HCEC 1CT (cell line): ENCODE measurements around the gene PRKAA2.

Experiments used
- DNase-seq: peaks from one replicate; pipeline ENCODE4 v3.0.0-alpha.2; 2017

Gene PRKAA2

GRCh38 chr1:56655991-56656613 lies 11.0 kb downstream of the PRKAA2 start:
- no peak for DNase-seq

GRCh38 chr1:56658254-56658653 lies 13.1 kb downstream of the PRKAA2 start:
- DNase-seq: no peak

GRCh38 chr1:56660293-56660692 lies 15.2 kb downstream of the PRKAA2 start:
- no peak for DNase-seq

GRCh38 chr1:56663846-56664245 lies 18.7 kb downstream of the PRKAA2 start:
- DNase-seq: no peak

GRCh38 chr1:56665384-56665783 lies 20.3 kb downstream of the PRKAA2 start:
- no peak for DNase-seq

GRCh38 chr1:56666112-56666608 lies 21.0 kb downstream of the PRKAA2 start:
- no peak for DNase-seq

GRCh38 chr1:56670350-56670749 lies 25.2 kb downstream of the PRKAA2 start:
- DNase-seq: no peak

- no peak for DNase-seq
These were observed 26.0 kb downstream of the PRKAA2 start for GRCh38 chr1:56671085-56671484.

GRCh38 chr1:56671542-56671941 lies 26.4 kb downstream of the PRKAA2 start:
- DNase-seq: no peak

GRCh38 chr1:56672579-56672978 lies 27.5 kb downstream of the PRKAA2 start:
- DNase-seq: no peak

GRCh38 chr1:56675763-56676162 lies 30.6 kb downstream of the PRKAA2 start:
- no peak for DNase-seq

- peak; percentile 95 for DNase-seq
These were observed 31.5 kb downstream of the PRKAA2 start for GRCh38 chr1:56676571-56677035.

GRCh38 chr1:56683569-56683968 lies 38.5 kb downstream of the PRKAA2 start:
- no peak for DNase-seq

GRCh38 chr1:56686169-56686568 lies 41.1 kb downstream of the PRKAA2 start:
- DNase-seq: peak; percentile 42

- DNase-seq: peak; percentile 80
These were observed 43.5 kb downstream of the PRKAA2 start for GRCh38 chr1:56688522-56689026.

GRCh38 chr1:56696663-56697062 lies 51.5 kb downstream of the PRKAA2 start:
- DNase-seq: no peak

GRCh38 chr1:56703747-56704146 lies 58.6 kb downstream of the PRKAA2 start:
- no peak for DNase-seq

- DNase-seq: no peak
These were observed 62.3 kb downstream of the PRKAA2 start for GRCh38 chr1:56707379-56707778.

GRCh38 chr1:56709269-56709880 lies 64.3 kb downstream of the PRKAA2 start:
- DNase-seq: peak; percentile 64

GRCh38 chr1:56709995-56710394 lies 64.9 kb downstream of the PRKAA2 start:
- DNase-seq: no peak

GRCh38 chr1:56710646-56711045 lies 65.5 kb downstream of the PRKAA2 start:
- DNase-seq: peak; percentile 85

- DNase-seq: no peak
These were observed 67.0 kb downstream of the PRKAA2 start for GRCh38 chr1:56712150-56712549.

GRCh38 chr1:56713112-56713511 lies 68.0 kb downstream of the PRKAA2 start:
- DNase-seq: no peak

- peak; percentile 33 for DNase-seq
These were observed 70.0 kb downstream of the PRKAA2 start for GRCh38 chr1:56715156-56715555.
